Lung microvascular endothelial cell (primary cell): ENCODE results near the gene DYNLT4. TPM values are rescaled to one million over a fixed set of nuclear protein-coding genes. Genes with fewer than 3 reads are reported as not detected.
"Not testable (repeated sequence)": the region's sequence is repeated elsewhere in the genome, so short reads cannot be mapped to it uniquely, and the experiment has no call there.

Experiments
- DNase-seq, 2 donors: peaks; one replicate each; pipeline versions ENCODE4 v3.0.0 to v3.0.0-alpha.2; 2010; ENCODE audit warnings: low read depth in 2 of 2
- total RNA-seq: library from RNA; depleted of rRNA; stranded (reverse); fragments of >200 nt; gene quantifications from 2 replicates; pipeline ENCODE4 v1.2.1, GENCODE V29; 2014

Gene DYNLT4, protein sequence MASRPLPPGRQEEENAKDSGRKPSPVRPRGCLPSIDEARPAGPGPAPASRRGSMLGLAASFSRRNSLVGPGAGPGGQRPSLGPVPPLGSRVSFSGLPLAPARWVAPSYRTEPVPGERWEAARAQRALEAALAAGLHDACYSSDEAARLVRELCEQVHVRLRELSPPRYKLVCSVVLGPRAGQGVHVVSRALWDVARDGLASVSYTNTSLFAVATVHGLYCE
- total RNA-seq = under 0.01 and 0.40 TPM in 2 replicates

- DNase-seq = no peak
Observed at GRCh38 chr1:44806704-44807363, at the start of gene DYNLT4. DYNLT4 (minus strand) TSS chr1:44807351; CDS start chr1:44806668, 683 bp downstream.

- no peak for DNase-seq
Observed at GRCh38 chr1:44855742-44856141, 48.6 kb upstream of the DYNLT4 start.

DNA sequence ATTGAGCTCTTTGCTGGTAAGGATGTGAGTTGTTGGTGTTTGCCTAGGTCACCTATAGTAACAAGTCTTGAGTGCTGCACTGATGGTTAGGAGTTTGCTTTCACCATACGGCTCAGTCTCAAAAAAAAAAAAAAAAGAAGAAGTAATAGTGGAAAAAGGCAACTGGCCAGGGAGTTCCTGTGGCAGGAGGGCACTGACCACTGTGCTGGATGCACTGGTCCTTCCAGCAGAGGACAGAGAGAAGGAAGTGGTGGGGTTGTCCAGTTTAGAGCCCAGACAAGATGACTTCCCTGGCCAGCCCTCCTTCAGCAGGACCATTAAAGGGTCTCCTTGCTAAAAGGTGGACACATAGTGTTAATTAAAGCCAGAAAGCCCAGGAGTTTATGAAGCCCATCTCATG is 47.8 kb upstream of the DYNLT4 start:
- DNase-seq = no peak

GRCh38 chr1:44853201-44853600 is 46.0 kb upstream of the DYNLT4 start:
- no peak for DNase-seq

DNA sequence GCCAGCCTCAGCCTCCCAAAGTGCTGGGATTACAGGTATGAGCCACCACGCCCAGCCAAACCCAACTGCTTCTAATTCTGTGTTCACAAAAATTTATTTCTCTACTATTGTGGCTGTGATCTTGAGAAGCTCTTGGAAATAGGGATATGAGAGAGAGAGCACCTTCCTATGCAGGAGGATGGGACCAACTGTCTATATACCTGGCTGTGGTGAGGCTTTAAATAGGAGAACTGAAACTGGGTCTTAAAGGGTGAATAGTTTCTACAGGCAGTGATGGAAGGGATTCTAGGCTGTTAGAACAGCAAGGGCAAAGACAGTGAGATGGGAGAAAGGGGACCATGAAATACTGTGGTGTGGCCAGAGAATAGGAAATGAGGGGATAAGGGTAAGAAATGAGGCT is 44.2 kb upstream of the DYNLT4 start:
- no peak for DNase-seq

DNA sequence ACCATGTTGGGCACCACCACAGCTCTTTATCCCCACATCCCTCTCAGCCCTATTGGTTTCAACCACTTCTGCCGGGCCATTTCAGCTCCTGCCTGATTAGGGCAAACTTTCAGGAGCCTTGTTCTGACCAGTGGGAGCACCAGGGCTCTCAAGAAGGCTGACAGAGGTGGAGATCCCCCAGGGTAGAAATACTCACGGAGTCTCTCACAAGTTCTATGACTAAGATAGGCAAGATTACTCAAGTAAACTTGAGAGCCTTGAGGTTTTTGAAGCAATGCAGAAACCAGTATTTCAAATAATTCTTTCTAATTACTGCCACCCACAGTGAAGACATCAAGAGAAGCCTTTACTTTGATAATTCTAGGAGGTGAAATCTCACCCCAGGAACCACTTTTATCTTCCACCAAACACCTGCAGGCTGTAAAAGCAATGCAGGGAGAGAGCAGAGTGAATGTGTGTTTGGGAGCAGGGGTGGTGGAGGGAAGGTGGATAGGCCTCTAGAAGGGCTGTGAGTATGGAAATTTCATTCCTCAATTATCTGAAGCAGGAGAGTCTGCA is 42.5 kb upstream of the DYNLT4 start:
- no peak for DNase-seq

DNA sequence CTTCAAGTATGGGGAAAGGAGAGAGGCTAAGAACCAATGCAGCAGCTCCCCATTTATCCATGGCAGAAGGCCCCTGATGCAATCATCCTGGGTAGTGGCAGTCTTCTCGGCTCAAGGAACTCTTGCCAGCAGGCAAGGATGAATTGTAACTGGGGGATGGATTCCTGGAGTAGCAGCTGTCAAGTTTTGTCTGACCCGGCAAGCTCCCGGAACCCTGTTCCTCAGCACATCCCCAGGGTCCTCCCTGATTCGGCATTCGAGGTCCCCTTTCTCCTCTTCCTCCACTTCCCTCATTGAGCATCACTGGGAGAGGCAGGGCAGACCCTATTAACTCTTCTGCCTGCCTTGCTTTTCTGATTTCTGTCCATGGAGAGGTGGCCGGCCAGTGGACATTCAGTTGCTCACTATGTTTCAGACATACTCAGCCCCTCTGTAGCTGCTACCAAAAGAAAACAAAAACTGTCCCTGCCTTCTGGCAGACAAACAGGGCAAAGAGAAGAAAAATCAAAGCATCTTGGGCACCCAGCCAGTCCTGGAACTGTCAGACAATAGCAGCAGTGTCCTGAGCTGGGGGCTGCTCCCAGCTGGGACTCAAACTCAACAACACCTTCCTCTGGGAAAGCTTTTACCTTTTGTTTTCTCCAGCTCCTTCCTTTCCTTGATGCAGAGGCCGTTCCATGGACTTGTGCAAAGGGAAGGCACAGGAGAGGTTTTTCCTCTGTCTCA is 41.5 kb upstream of the DYNLT4 start:
- peak in 1 of 2 donors; percentile 12 for DNase-seq

GRCh38 chr1:44847845-44848244 is 40.7 kb upstream of the DYNLT4 start:
- DNase-seq = no peak

DNA sequence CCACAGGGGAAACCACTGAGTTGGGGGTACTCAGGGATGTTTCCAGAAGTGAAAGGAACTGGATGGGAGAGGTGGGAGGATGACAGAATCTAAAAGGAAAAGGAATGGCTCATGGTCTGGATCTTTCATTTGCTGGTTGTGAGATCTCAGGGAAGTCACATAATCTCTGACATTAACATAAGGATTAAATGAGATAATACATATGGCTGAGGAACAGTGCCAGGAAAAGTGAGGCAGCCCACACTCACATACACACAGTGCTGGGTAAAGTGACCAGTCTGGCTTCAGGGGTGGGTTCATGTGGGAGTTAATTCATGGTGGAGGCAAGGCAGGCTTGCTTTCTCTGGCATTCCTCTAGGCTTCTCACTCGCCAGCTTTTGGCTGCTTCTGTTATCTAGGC is 39.8 kb upstream of the DYNLT4 start:
- no peak for DNase-seq

- peak; percentile 48 to 56 for DNase-seq
Observed at GRCh38 chr1:44842862-44843655, 35.9 kb upstream of the DYNLT4 start, which contains the start of gene PTCH2. PTCH2 (minus strand) TSS chr1:44843253; CDS start chr1:44842932, 321 bp downstream.

DNA sequence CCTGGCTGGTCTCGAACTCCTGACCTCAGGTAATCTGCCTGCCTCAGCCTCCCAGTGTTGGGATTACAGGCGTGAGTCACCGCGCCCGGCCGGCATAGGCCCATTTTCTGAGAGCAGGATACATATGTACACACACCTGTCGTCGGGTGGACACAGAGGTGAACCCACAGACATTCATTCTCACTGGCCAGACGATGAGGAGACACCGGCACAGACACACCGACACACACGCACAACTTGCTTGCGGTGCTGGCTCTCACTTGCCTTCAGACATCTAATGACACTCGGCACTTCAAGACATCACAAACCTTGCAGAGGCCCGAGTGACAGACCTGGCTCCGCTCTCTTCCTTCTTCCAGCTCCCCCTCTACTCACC is 35.3 kb upstream of the DYNLT4 start:
- no peak for DNase-seq

- DNase-seq = no peak
Observed at GRCh38 chr1:44839576-44839975, 32.4 kb upstream of the DYNLT4 start.

DNA sequence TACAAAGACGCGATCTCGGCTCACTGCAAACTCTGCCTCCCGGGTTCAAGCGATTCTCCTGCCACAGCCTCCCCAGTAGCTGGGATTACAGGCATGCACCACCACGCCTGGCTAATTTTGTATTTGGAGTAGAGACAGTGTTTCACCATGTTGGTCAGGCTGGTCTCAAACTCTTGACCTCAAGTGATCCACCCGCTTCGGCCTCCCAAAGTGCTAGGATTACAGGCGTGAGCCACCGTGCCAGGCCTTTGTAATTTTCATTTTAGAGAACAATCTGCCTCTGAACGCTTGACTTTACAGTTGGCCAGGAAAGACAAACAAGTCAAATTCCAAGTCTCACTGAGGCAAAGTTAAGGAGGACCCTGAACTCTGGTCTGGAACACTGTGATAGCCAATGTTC is 31.1 kb upstream of the DYNLT4 start:
- DNase-seq = not testable (repeated sequence)

GRCh38 chr1:44835738-44836675 is 28.9 kb upstream of the DYNLT4 start:
- peak; percentile 87 to 89 for DNase-seq

DNA sequence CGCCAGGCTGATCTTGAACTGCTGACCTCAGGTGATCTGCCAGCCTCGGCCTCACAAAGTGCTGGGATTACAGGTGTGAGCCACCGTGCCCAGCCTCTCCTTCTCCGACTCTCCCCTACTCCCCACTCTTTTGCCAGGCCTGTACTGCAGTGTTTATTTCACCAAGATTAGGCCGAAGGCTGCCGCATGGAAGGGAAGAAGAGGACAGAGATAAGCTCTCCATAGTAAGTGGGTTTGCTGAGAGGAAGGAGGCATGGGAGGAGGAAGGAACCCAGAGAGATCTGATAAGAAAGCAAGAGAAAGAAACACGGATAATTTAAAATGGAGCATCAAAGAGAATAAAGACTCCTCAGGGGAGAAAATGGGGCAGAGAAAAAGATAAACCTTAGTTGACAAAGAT is 27.2 kb upstream of the DYNLT4 start:
- no peak for DNase-seq

DNA sequence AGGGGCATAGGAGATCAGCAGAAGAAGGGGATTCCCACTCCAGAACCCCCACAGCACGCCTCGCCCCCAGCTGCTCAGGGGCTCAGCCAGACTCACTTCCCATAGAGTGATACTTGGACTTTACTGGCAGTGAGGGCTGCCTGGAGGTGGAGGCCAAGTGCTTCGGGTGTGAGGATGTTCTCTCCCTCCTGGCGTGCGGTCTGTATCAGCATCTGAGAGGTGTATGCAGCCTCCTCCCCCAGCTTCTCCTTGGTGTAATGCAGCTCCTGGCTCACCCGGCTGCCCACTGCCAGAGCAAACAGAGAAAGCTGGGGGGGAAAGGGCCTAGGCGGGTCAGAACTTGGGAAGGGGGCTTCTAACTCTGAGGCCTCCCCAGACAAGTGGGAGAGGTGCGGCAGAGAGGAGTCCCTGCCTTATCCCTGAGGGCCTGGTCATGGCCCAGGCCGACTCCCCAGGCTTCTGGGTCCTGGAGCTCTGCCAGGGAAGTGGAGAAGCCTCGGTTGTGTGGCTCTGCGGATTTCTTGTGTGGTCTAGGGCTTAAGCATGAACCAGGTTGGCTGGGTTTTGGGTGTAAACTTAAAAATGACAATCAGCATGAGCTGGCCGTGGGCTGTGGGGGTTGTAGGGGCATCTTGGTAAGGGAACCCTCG is 25.0 kb upstream of the DYNLT4 start:
- no peak for DNase-seq

DNA sequence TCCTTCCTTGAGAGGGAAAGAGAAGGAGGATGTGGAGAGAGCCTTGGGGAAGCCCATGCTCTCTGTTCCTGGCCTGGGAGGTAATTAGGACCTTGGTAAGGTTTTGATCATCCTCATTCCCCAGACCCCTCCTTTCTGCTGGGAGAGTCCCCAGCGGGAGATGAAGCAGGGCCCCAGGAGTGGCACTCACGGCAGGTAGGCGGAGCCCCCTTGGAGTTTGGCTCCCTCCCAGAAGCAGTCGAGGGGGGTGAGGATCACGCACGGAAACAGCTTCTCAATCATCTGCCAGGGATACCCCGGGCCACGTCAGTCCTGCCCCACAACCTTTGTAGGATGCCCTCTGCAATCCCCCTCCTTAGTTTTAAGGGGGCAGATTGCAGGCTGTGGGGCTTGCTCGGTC is 24.4 kb upstream of the DYNLT4 start:
- no peak for DNase-seq

DNA sequence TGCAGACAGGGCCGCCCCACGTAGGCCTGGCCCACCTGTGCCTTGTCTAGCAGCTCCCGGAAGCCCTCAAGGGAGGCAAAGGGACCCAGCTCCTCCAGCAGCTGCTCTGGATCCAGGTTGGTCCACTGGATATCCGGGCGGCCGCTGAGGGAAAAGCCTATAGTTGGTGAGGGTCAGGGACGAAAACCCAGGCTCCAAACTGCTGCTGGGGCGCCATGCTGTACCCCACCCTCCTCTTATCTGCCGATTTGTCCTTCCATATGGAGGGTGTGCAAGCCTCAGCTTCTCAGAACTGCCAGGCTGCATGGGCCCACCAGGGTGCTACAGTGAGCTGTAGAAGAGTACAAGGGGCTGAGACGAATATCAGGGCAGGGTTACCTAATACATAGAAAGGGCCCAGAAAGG is 23.8 kb upstream of the DYNLT4 start:
- no peak for DNase-seq

DNA sequence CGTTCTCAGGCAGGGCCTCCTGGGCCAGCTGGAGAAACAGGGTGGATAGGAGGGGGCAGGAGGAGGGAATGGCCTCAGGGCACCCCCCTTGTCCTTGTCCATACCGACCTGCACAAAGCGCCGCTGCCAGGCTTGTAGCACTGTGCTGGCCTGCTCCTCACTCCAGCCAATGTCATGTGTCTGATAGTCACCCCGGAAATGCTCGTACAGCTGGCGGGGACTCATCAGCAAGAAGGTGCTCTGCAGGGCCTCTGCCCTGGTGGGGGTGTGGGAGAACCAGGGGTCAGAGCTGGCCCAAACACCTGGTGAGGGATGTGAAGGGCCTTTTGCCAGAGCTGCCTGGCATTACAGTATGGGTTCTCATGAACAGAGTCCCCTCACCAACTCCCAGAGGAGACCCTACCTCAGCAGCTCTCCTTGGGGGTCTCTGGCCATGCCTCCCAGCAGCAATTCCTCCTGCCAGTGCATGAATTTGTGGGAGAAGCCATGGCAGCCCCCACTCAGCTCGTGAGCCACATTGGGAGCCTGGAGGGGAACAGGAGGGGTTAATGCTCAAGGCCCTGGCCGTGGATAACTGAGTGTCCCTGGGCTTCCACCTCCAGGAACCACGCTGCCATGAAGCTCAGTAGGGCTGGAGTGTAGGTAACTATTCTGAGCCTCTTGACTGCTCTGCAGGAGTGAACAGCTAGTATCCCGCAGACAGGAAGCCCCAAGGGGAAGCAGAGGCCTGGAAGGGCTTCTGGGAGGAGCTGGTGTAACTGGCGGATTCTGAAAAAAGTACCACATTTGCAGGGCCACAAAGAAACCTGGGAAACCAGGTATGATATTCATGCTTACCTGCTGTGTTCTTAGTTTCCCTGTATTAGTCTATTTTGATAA is 22.6 kb upstream of the DYNLT4 start:
- DNase-seq = no peak
